Tongue (tissue), 2 donors: ENCODE data around the gene TRPM8. TPM values are rescaled to one million over a fixed set of nuclear protein-coding genes. Genes with fewer than 3 reads are reported as not detected.

Experiments used
- DNase-seq: peaks from one replicate; pipeline ENCODE4 v3.0.0-alpha.2; 2015
- total RNA-seq: library from RNA; depleted of rRNA; stranded (reverse); fragments of >200 nt; gene quantifications from one replicate; pipeline ENCODE4 v1.2.3, GENCODE V29; 2014

TRPM8 gene
- total RNA-seq, 1 donor from 2014 or later = not detected

DNA sequence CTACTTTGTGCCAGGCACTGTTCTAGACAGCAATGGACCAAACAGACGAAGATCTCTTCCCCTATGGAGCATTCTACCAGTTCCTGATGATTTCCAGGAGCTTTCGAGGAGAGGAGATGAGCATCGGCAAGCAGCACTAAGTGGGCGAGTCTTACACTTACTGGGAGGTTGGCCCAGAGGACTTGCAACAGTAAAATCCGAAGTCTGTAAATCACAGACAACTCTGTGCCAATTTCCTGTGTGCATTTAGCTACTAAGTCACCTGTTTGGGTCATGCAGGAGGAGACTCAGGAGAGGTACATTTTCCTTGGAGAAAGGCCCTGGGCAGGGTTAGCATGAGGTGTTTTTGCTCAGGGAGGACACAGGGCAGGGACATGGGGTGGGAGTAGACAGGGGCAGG lies 58.9 kb downstream of the TRPM8 start:
- no peak for DNase-seq

DNA sequence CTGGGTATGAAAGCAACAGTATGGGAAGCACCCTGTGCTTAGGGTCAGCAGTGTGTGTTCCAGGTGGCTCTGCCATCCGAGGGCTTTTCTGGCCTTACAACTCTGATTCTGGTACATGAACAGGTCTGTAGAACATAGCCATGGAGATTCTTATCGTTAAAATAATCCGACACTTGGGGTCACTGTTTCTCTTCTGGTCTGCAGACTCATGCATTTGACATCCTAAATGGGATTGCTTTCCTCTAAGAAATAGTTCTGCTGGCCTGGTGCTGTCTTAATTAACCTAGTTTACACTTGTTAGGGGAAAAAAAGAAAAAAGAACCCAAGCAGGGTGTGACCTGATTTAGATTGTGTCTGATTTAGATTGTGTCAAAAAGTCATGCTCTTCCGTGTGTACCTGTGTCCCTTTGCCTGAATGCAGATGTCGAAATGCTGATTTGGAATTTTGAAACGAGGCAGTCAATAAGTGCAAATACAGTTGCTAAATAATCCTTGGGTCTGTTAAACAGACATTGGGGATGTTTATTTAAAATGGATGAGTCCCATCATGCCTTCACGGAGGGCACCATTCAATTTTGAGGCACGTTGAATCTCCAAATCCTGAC lies 59.6 kb downstream of the TRPM8 start:
- DNase-seq = peak; percentile 76

GRCh38 chr2:233977296-233977837 lies 60.2 kb downstream of the TRPM8 start:
- DNase-seq = no peak

DNA sequence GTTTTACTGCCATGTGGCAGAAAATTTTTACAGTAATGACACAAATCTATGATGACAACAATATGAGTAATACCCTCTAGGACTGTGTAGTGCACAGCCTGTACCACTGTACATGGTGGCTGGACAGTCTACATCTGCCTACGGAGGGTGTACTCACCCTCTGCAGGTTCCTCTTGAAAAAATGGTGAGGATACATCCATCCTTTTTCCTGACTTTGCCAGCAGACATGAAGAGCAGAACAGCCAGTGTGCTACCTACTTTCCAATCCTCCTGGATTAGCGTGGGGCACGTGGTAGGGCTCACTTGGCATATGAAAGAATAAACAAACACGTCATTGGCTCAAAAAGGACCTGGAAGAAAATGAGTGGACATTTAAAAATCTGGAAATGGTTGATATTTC lies 62.6 kb downstream of the TRPM8 start:
- no peak for DNase-seq

DNA sequence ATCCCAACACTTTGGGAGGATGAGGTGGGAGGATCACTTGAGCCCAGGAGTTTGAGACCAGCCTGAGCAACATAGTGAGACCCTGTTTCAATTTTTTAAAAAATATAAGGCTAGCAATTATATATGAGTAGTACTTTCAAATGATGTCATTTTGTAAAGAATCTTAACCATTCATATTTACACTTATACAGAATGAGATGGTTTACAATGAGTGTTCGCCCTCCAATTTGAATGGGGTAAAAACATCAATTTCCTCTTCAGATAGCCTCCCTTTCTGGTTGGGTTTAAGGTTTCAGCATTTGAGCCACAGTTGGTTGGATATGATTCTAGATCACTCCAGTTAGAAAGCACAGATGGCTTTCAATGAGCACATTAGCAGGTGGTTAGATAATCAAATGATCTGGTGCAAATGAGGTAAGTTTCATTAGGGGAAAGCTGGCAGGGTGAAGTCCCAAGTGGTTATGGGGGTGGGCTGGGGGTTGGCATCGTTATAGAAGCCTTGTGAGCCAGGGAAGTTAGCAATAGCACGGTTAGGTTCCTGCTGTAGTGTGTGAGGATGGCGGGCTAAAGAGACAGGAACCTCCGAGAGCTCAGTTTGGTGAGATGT lies 63.9 kb downstream of the TRPM8 start:
- DNase-seq = peak; percentile 32

GRCh38 chr2:233981574-233982420 lies 64.6 kb downstream of the TRPM8 start:
- DNase-seq = no peak

DNA sequence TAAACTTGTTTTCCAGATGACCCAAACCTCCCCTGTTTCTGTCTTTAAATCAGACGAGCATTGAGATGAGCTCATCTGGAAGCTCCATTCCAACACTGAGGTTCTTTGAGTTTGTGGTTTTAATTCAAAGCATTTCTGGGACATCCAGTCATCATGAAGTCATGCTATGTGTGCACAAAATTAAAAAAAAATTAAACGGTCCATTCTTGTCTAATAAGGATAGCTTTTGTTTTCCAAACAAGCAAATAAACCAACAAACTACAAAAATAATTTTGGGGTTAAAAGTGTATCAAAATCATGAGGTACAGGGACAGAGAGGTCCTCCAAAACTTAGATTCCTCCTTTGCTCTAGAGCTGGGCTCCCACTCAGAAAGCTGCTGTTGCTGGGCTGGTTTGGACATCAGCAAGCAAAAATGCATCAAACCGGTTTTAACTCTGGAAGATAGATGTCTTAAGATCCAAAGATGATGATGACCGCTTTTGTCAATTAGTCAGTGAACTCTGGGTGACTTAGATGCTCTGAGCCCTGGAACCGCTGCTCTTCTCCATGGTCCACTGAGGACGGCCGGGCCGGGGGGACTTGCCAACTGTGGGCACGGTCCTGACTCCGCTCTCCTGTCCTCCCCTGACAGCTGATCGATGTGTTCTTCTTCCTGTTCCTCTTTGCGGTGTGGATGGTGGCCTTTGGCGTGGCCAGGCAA lies 65.4 kb downstream of the TRPM8 start:
- peak; percentile 43 for DNase-seq

DNA sequence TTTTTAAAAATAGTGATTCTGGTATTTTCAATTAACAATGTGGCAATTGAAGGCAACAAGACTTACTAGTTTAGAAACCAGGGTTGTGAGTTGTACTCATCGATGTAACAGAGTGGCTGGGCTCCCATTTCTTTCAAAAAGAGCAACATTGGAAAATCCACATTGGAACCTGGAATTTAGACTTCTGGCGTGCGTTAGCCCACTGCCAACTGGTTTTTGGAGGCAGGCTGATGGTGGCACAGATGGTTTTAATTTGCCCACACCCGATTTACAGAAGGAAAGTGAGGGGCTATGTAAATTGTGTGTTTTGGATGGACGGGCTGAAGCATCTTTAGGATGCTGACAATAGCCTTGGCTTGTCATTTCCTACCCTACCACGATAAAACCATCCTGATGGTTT lies 66.3 kb downstream of the TRPM8 start:
- no peak for DNase-seq

- no peak for DNase-seq
These were observed 71.4 kb downstream of the TRPM8 start for GRCh38 chr2:233988581-233988980.

DNA sequence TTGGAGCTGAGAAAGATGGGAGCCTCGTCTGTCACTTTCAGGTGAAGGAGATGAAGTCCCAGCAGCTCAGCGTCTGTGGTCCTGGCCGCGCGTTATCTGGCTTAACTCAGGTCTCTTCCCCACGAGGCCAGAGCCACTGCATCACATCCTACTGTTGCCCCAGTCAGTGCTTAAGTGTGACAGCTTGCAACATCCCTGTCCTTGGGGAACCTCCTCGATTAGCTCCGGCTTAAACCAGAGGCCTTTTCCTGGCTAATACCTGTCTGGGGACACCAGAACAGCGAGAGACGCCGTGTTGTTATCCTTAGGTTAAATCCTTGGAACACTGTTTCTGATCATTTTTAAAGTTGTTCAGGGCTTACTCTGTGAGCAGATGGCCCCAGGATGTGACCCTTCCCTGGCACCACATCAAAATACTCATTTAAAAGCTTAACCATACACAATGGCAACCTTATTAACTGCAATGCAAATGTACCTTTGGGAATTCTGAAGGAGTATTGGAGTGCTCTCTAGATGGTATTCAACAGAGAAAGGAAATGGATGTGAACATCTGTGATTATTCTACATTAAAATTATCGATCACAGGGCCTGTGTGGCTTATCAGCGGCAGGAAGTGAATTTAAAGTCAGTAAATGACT lies 72.2 kb downstream of the TRPM8 start:
- DNase-seq = no peak

GRCh38 chr2:233990261-233990798 lies 73.2 kb downstream of the TRPM8 start:
- no peak for DNase-seq

DNA sequence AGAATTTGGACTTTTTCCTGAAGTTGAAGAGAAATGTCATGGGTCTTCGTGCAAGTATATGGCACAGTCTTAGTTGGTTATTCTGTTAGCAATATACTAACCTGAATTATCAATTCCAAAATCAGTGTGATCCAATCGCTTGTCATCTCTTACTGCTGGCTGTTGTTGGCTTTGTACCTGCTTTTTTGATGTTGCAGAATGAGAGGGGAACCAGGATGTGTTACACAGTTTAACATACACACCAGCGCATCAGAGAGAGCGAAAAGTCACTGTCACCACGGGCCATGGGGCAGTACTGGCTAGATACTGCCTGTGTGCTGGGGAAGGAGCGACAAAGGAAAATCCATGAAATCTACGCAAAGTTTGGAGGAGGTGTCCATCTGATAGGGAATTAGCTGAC lies 74.0 kb downstream of the TRPM8 start:
- no peak for DNase-seq

GRCh38 chr2:233992513-233993217 lies 75.5 kb downstream of the TRPM8 start:
- DNase-seq = no peak

DNA sequence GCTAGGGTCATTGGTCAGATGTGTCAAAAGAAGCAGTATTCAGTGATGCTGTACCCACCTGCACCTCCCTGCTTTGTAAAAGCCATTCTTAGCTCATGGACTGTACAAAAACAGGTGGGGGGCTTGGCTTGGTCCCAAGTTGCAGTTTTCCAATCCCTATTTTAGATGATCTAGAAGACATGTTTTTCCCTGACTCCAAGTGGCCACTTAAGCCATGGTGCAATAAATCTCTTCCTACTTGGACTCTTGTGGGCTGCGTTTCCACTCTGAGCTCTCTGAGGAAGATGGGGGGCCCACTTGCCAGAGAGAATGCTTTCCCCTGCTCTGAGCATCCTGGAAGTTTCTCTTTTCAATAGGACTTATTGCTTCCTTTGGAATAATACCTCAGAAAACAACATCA lies 76.3 kb downstream of the TRPM8 start:
- DNase-seq = no peak

DNA sequence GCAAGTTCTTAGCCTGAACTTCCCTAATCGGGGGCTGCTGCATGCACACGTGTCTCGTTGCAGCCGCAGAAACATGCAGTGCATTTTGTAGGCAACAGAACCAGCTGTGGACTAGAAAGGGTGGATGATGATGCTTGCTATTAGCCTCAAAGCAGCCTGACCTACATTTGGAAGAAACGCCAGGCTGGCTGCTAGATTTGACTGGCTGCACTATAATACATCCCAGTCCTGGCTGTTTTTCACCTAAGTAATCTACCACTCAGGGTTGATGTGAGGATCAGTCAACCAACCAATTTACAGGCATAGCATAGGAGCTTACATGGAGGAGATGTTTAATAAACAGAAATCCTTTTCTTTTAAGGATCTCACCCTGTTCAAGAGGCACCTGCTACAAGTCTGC lies 77.0 kb downstream of the TRPM8 start:
- no peak for DNase-seq

DNA sequence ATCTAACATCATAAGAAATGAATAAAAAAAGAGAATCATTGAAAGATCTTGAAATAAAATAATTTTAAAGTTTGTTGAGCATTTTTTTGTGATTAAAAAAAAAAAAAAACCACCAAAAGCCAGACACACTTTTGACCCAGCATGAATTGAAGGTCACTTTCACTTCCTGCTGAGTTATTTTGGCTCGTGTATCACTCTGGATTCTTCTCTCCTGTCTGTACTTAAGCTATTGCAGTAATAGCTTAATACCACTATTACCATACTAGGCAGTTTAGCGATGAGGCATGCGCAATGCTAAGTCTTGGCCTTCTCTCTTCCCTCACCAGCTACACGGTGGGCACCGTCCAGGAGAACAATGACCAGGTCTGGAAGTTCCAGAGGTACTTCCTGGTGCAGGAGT lies 78.8 kb downstream of the TRPM8 start:
- no peak for DNase-seq

DNA sequence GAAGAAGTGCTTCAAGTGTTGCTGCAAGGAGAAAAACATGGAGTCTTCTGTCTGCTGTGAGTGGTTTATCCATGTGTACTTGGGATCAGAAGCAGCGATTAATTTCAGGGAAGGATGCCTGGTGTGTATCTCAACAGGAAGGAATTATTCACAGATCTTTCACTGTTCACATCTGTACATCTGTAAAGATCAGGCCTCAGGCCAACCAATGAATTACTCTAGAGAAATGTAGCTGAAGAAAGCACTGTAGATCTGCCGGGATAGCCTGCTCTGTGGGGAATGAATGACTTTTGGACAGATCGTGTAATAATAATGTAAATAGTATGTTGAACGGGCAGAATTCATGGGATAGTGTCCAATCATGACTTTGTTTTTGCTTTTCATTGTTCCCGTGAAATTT lies 79.3 kb downstream of the TRPM8 start:
- peak; percentile 58 for DNase-seq

GRCh38 chr2:233997707-233998106 lies 80.5 kb downstream of the TRPM8 start:
- DNase-seq = no peak

GRCh38 chr2:233999182-233999581 lies 82.0 kb downstream of the TRPM8 start:
- no peak for DNase-seq

GRCh38 chr2:234001380-234002160 lies 84.4 kb downstream of the TRPM8 start:
- no peak for DNase-seq
